IMR-90 (cell line): ENCODE results near the gene SFXN3. TPM values are rescaled to one million over a fixed set of nuclear protein-coding genes. Genes with fewer than 3 reads are reported as not detected.

Experiments used
- ATAC-seq: fragments of 200-7000 bp; cut with Tn5 transposase; 2 replicates; pipeline ENCODE4 v1.9.1; 2020; ENCODE audit warnings: low read depth, mild to moderate bottlenecking, moderate library complexity
- BruUV-seq: library from RNA; stranded (reverse); fragments of 400-500 nt; replicated peaks from 2 replicates; lab custom pipeline; 2021; lab: Mats Ljungman, UMichigan
- CTCF ChIA-PET: fragments of 300-600 bp; formaldehyde crosslinking; extraction: SDS; loops from one replicate; lab custom pipeline; 2021; ENCODE audit warnings: antibody characterized with exemption; lab: Yijun Ruan, JAX
- POLR2A ChIA-PET: fragments of 300-600 bp; sonication (Branson Sonifier 250); formaldehyde crosslinking; loops from one replicate; lab custom pipeline; 2022; ENCODE audit warnings: antibody characterized with exemption; ENCODE audit not compliant: unreplicated experiment; lab: Charles Lee
- DNase-seq: peaks from one replicate; pipeline ENCODE4 v3.0.0; 2013
- H2AFZ ChIP-seq: replicated peaks from 2 replicates; pipeline ENCODE3; 2013; ENCODE audit warnings: low read length, mild to moderate bottlenecking; ENCODE audit not compliant: poor library complexity
- H2AK5ac ChIP-seq: 2 replicates; pipeline ENCODE4 v1.6.1; 2013; ENCODE audit warnings: low read depth, low read length, inconsistent platforms
- H2AK9ac ChIP-seq: replicated peaks from 2 replicates; pipeline ENCODE3; 2013; ENCODE audit warnings: mild to moderate bottlenecking, low read depth, low read length, moderate library complexity; ENCODE audit not compliant: poor library complexity
- H2BK120ac ChIP-seq: 2 replicates; pipeline ENCODE4 v1.6.1; 2013; ENCODE audit warnings: low read depth, low read length, inconsistent platforms
- H2BK15ac ChIP-seq: 3 replicates; pipeline ENCODE4 v1.6.1; 2013; ENCODE audit warnings: low read depth, low read length, inconsistent platforms
- H2BK20ac ChIP-seq: 2 replicates; pipeline ENCODE4 v1.6.1; 2013; ENCODE audit warnings: low read depth, mild to moderate bottlenecking, inconsistent platforms, low read length, moderate library complexity
- H2BK5ac ChIP-seq: 2 replicates; pipeline ENCODE4 v1.6.1; 2013; ENCODE audit warnings: mild to moderate bottlenecking, low read depth, low read length, inconsistent platforms; ENCODE audit not compliant: poor library complexity, severe bottlenecking
- H3K14ac ChIP-seq: replicated peaks from 2 replicates; pipeline ENCODE4 v1.6.1; 2013; ENCODE audit warnings: low read depth, low read length, inconsistent platforms
- H3K18ac ChIP-seq: 2 replicates; pipeline ENCODE4 v1.6.1; 2013; ENCODE audit warnings: low read depth, low read length, control low read depth
- H3K23ac ChIP-seq: 2 replicates; pipeline ENCODE4 v1.6.1; 2013; ENCODE audit warnings: low read depth, low read length, inconsistent platforms
- H3K27ac ChIP-seq: 2 replicates; pipeline ENCODE4 v1.5.1; 2013; ENCODE audit warnings: mild to moderate bottlenecking, control low read depth, low read length; ENCODE audit not compliant: insufficient read depth
- H3K27me3 ChIP-seq: 2 replicates; pipeline ENCODE4 v1.6.1; 2013; ENCODE audit warnings: low read length; ENCODE audit not compliant: control insufficient read depth, insufficient read depth
- H3K36me3 ChIP-seq: 2 replicates; pipeline ENCODE4 v1.6.1; 2013; ENCODE audit warnings: low read length, mixed read lengths; ENCODE audit not compliant: control insufficient read depth, insufficient read depth
- H3K4ac ChIP-seq: 2 replicates; pipeline ENCODE4 v1.6.1; 2013; ENCODE audit warnings: low read depth, low read length, inconsistent platforms
- H3K4me1 ChIP-seq: 2 replicates; pipeline ENCODE4 v1.6.1; 2013; ENCODE audit warnings: low read length, mixed read lengths; ENCODE audit not compliant: control insufficient read depth, insufficient read depth
- H3K4me2 ChIP-seq: 2 replicates; pipeline ENCODE4 v1.6.1; 2013; ENCODE audit warnings: low read depth, mild to moderate bottlenecking, control low read depth, low read length, moderate library complexity
- H3K4me3 ChIP-seq: 2 replicates; pipeline ENCODE4 v1.5.1; 2013; ENCODE audit warnings: low read depth, mild to moderate bottlenecking, control low read depth, low read length, moderate library complexity; ENCODE audit not compliant: insufficient read depth
- H3K56ac ChIP-seq: 2 replicates; pipeline ENCODE4 v1.6.1; 2013; ENCODE audit warnings: low read length, inconsistent platforms; ENCODE audit not compliant: insufficient read depth; ENCODE audit errors: extremely low read depth
- H3K79me1 ChIP-seq, 2 experiments: 2 replicates each; pipeline ENCODE4 v1.6.1; 2013; ENCODE audit warnings: low read length in 2 of 2, inconsistent platforms in 1 of 2, low read depth in 1 of 2
- H3K9ac ChIP-seq: 2 replicates; pipeline ENCODE4 v1.6.1; 2013; ENCODE audit warnings: low read depth, low read length, control low read depth
- H3K9me1 ChIP-seq: 2 replicates; pipeline ENCODE4 v1.6.1; 2013; ENCODE audit warnings: low read length, inconsistent platforms; ENCODE audit not compliant: insufficient read depth
- H3K9me3 ChIP-seq: 2 replicates; pipeline ENCODE4 v1.6.1; 2013; ENCODE audit warnings: low read length; ENCODE audit not compliant: control insufficient read depth, insufficient read depth
- H4K20me1 ChIP-seq: 2 replicates; pipeline ENCODE4 v1.6.1; 2013; ENCODE audit warnings: low read length, inconsistent platforms; ENCODE audit not compliant: insufficient read depth
- H4K5ac ChIP-seq: 2 replicates; pipeline ENCODE4 v1.6.1; 2013; ENCODE audit warnings: mild to moderate bottlenecking, low read depth, low read length, control low read depth
- H4K8ac ChIP-seq, 2 experiments: 2 replicates each; pipeline ENCODE4 v1.6.1; 2013; ENCODE audit warnings: low read depth in 2 of 2, low read length in 2 of 2, control low read depth in 1 of 2, inconsistent platforms in 1 of 2
- H4K91ac ChIP-seq: 2 replicates; pipeline ENCODE4 v1.6.1; 2013; ENCODE audit warnings: low read depth, low read length, inconsistent platforms; ENCODE audit not compliant: insufficient read depth
- BHLHE40 ChIP-seq: fragments of 150-350 bp; IDR thresholded peaks from 2 replicates; pipeline ENCODE4 v1.6.1; 2016; ENCODE audit warnings: mild to moderate bottlenecking, low read depth, low read length
- CEBPB ChIP-seq: IDR thresholded peaks from 2 replicates; pipeline ENCODE4 v1.6.1; 2012; ENCODE audit warnings: low read depth, low read length, improper control_type of control experiment
- CTCF ChIP-seq: conservative IDR thresholded peaks from 2 replicates; pipeline ENCODE4 v1.5.1; 2012; ENCODE audit warnings: mild to moderate bottlenecking, low read depth, low read length, improper control_type of control experiment
- FOS ChIP-seq: fragments of 150-350 bp; IDR thresholded peaks from 2 replicates; pipeline ENCODE4 v1.6.1; 2016; ENCODE audit warnings: low read depth, low read length
- MAFK ChIP-seq: IDR thresholded peaks from 2 replicates; pipeline ENCODE4 v1.6.1; 2012; ENCODE audit warnings: low read depth, low read length, improper control_type of control experiment
- MAZ ChIP-seq: IDR thresholded peaks from 2 replicates; pipeline ENCODE4 v1.6.1; 2012; ENCODE audit warnings: low read depth, mild to moderate bottlenecking, low read length, improper control_type of control experiment, moderate library complexity, borderline replicate concordance
- MXI1 ChIP-seq: IDR thresholded peaks from 2 replicates; pipeline ENCODE4 v1.6.1; 2012; ENCODE audit warnings: low read depth, mild to moderate bottlenecking, low read length, moderate library complexity, borderline replicate concordance
- POLR2A ChIP-seq: IDR thresholded peaks from 2 replicates; pipeline ENCODE4 v1.6.1; 2012; ENCODE audit warnings: mild to moderate bottlenecking, low read depth, low read length
- RAD21 ChIP-seq: IDR thresholded peaks from 2 replicates; pipeline ENCODE4 v1.6.1; 2012; ENCODE audit warnings: low read length, improper control_type of control experiment
- RCOR1 ChIP-seq: IDR thresholded peaks from 2 replicates; pipeline ENCODE4 v1.6.1; 2012; ENCODE audit warnings: mild to moderate bottlenecking, low read length, improper control_type of control experiment; ENCODE audit not compliant: insufficient replicate concordance
- RFX5 ChIP-seq: IDR thresholded peaks from 2 replicates; pipeline ENCODE4 v1.8.0; 2012; ENCODE audit warnings: low read depth, mild to moderate bottlenecking, low read length, moderate library complexity
- SMC3 ChIP-seq: fragments of 150-350 bp; IDR thresholded peaks from 2 replicates; pipeline ENCODE4 v1.6.1; 2016; ENCODE audit warnings: low read depth, mild to moderate bottlenecking, antibody characterized with exemption, low read length, moderate library complexity
- WGBS, 2 experiments: methylation state at CpG; one replicate each; pipeline versions ENCODE4 v1.1.5 to v1.1.7; 2013; ENCODE audit warnings: missing lambda C conversion rate in 2 of 2; ENCODE audit not compliant: insufficient read length in 1 of 2; ENCODE audit errors: extremely low coverage in 2 of 2; 5-methylcytosine and 5-hydroxymethylcytosine counted together
- dilution Hi-C: fragments of 300-500 bp; cut with HindIII; formaldehyde crosslinking; loops from one replicate; pipeline ENCODE4 v1.14.3; 2018; ENCODE audit warnings: low sequenced_read_pairs; ENCODE audit not compliant: unreplicated experiment
- in situ Hi-C: fragments of 300-500 bp; cut with MboI; formaldehyde crosslinking; loops from 3 replicates; pipeline ENCODE4 v1.14.3; 2019; ENCODE audit warnings: low sequenced_read_pairs, inconsistent platforms, mixed read lengths
- intact Hi-C: fragments of 100-400 bp; cut with micrococcal nuclease; formaldehyde crosslinking; loops from 2 replicates; pipeline ENCODE4 v1.10.0; 2022
- polyA plus RNA-seq, 3 experiments: library from polyadenylated mRNA; depleted of rRNA; stranded (reverse); fragments of >200 nt; gene quantifications; 2 replicates each; pipeline ENCODE4 v1.2.3, GENCODE V29; 2012; ENCODE audit warnings: low replicate concordance in 1 of 3
- total RNA-seq: library from RNA; depleted of rRNA; stranded (reverse); fragments of >200 nt; gene quantifications from 2 replicates; pipeline ENCODE4 v1.2.3, GENCODE V29; 2012
- TF ChIP-seq, protein P1 (sequence below): fragments of 150-350 bp; IDR thresholded peaks from 2 replicates; pipeline ENCODE4 v1.6.1; 2016; ENCODE audit warnings: low read depth, mild to moderate bottlenecking, low read length, moderate library complexity, borderline replicate concordance
- TF ChIP-seq, protein P2 (sequence below): fragments of 150-350 bp; IDR thresholded peaks from 2 replicates; pipeline ENCODE4 v1.6.1; 2017; ENCODE audit warnings: mild to moderate bottlenecking, antibody characterized with exemption, low read length, low read depth

Gene SFXN3
- total and polyA plus RNA-seq, 2 of the 4 experiments (the other 2 are of a cell fraction): 64.7 to 77.2 TPM

- Histone ChIP-seq H2BK20ac (no peak overlapping the region), H3K9me1 (peaks cover 8% of the 10 kb centered on the region; the same call in 1 of the 2 replicates), H2BK120ac (no peak overlapping the region), H3K9me3 (no peaks in the 10 kb centered on the region), H3K56ac (no peak overlapping the region), H4K91ac (no peak overlapping the region), H2BK15ac (no peak overlapping the region), H3K9ac (no peak overlapping the region), H3K4me3 (no peak overlapping the region), H3K18ac (no peak overlapping the region), H4K20me1 (no peaks in the 10 kb centered on the region), H3K23ac (no peak overlapping the region), H3K79me1 (peaks cover 0 to 2% of the 10 kb centered on the region in 2 experiments; a peak in 1 of 4 replicates), H3K14ac (no peak overlapping the region), H2AFZ (no peak overlapping the region), H2AK9ac (no peak overlapping the region), H3K4me1 (peaks cover 15% of the 10 kb centered on the region), H4K8ac (no peak overlapping the region), H4K5ac (no peak overlapping the region), H3K4ac (no peak overlapping the region), H3K27me3 (peaks cover 19% of the 10 kb centered on the region), H2BK5ac (no peak overlapping the region), H3K4me2 (no peak overlapping the region), H3K36me3 (no peaks in the 10 kb centered on the region), H2AK5ac (no peak overlapping the region), H3K27ac (no peak overlapping the region)
- BruUV-seq: no TSS peak
- WGBS, 2 experiments: 34% methylated on average over 25 of the region's 62 CpGs; no CpG with 5 or more reads in 1 of the 2 experiments
- POLR2A ChIA-PET: no interaction called here
- in situ Hi-C loops (no loop called here), dilution Hi-C loops (no loop called here), intact Hi-C loops (no loop called here)
- ATAC-seq (no peak), DNase-seq (no peak)
- CTCF ChIA-PET: interaction anchor here (1.7 to 1.9 kb wide), 2 partner anchors 9 to 19 kb away, joined by 9 to 11 read pairs; no protein-coding TSS in a partner anchor
- TF ChIP-seq MAFK: no peak
- TF ChIP-seq FOS: no peak
- TF ChIP-seq RCOR1: no peak
- TF ChIP-seq SMC3: no peak
- TF ChIP-seq CTCF: no peak
- TF ChIP-seq RAD21: no peak
- no peak for TF ChIP-seq CEBPB
- TF ChIP-seq, protein P1, sequence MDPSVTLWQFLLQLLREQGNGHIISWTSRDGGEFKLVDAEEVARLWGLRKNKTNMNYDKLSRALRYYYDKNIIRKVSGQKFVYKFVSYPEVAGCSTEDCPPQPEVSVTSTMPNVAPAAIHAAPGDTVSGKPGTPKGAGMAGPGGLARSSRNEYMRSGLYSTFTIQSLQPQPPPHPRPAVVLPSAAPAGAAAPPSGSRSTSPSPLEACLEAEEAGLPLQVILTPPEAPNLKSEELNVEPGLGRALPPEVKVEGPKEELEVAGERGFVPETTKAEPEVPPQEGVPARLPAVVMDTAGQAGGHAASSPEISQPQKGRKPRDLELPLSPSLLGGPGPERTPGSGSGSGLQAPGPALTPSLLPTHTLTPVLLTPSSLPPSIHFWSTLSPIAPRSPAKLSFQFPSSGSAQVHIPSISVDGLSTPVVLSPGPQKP: no peak
- TF ChIP-seq RFX5: no peak
- no peak for TF ChIP-seq POLR2A
- TF ChIP-seq MXI1: no peak
- TF ChIP-seq MAZ: no peak
- no peak for TF ChIP-seq BHLHE40
- TF ChIP-seq, protein P2, sequence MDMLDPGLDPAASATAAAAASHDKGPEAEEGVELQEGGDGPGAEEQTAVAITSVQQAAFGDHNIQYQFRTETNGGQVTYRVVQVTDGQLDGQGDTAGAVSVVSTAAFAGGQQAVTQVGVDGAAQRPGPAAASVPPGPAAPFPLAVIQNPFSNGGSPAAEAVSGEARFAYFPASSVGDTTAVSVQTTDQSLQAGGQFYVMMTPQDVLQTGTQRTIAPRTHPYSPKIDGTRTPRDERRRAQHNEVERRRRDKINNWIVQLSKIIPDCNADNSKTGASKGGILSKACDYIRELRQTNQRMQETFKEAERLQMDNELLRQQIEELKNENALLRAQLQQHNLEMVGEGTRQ: no peak
Measured at GRCh38 chr10:101047961-101048892, 17.2 kb downstream of the SFXN3 start.
